ENCODE data around the gene TANC1. TPM values are rescaled to one million over a fixed set of nuclear protein-coding genes. Genes with fewer than 3 reads are reported as not detected.

Gene TANC1
- total RNA-seq, 5 donors from 2014 or later (not counting 1 experiment from before 2014, with no cell fraction given): 0.26 to 0.61 (median 0.50) TPM

GRCh38 chr2:159160412-159160811 is 192.0 kb downstream of the TANC1 start:
- WGBS (ENCODE audit: insufficient coverage): 85% methylated on average over 4 of the region's 4 CpGs
- Histone ChIP-seq H3K9me3 (no peaks in the 10 kb centered on the region), H3K4me3 (ENCODE audit: control insufficient read depth in 1 of 2, extremely low read depth in 1 of 2, low read length in 1 of 2) (no peak overlapping the region), H3K27me3 (replicated peaks in 1 of 2; ENCODE audit: control insufficient read depth in 2 of 2, extremely low read depth in 1 of 2, insufficient read depth in 2 of 2, low read length in 1 of 2) (peaks cover 0 to 7% of the 10 kb centered on the region in 2 experiments), H3K36me3 (ENCODE audit: control insufficient read depth in 2 of 2, extremely low read depth in 1 of 2, insufficient read depth in 1 of 2, low read length in 1 of 2) (no peaks in the 10 kb centered on the region), H3K27ac (ENCODE audit: low read length) (no peak overlapping the region), H3K4me1 (ENCODE audit: control insufficient read depth in 1 of 2, extremely low read depth in 1 of 2, insufficient read depth in 2 of 2, low read length in 2 of 2) (peaks cover 5 to 7% of the 10 kb centered on the region in 2 experiments)
- ChIA-PET CTCF (no interaction called here), POLR2A (no interaction called here)
- Mint-ChIP-seq H3K36me3 (no peaks in the 10 kb centered on the region), H3K4me1 (peaks cover 14 to 42% (median 19%) of the 10 kb centered on the region in 3 donors), H3K9me3 (no peaks in the 10 kb centered on the region), H3K27ac (no peak overlapping the region), H3K4me3 (no peak overlapping the region), H3K27me3 (peaks cover 0 to 2% of the 10 kb centered on the region in 2 donors)
- no peak for DNase-seq
- no peak for ATAC-seq (replicated peaks in 1 of 4)

GRCh38 chr2:159160954-159161353 is 192.5 kb downstream of the TANC1 start:
- ATAC-seq (replicated peaks in 1 of 4): no peak
- H3K4me1 ChIP-seq (ENCODE audit: control insufficient read depth in 1 of 2, extremely low read depth in 1 of 2, insufficient read depth in 2 of 2, low read length in 2 of 2): peaks cover 5% of the 10 kb centered on the region in 2 experiments
- DNase-seq: no peak
- ChIA-PET CTCF (no interaction called here), POLR2A (no interaction called here)
- H3K27ac Mint-ChIP-seq: no peak overlapping the region
- no peaks in the 10 kb centered on the region for H3K9me3 ChIP-seq
- no peaks in the 10 kb centered on the region for H3K9me3 Mint-ChIP-seq
- H3K27me3 ChIP-seq (replicated peaks in 1 of 2; ENCODE audit: control insufficient read depth in 2 of 2, extremely low read depth in 1 of 2, insufficient read depth in 2 of 2, low read length in 1 of 2): peaks cover 0 to 7% of the 10 kb centered on the region in 2 experiments
- WGBS (ENCODE audit: insufficient coverage): 49% methylated on average over 2 of the region's 3 CpGs
- H3K4me3 Mint-ChIP-seq: no peak overlapping the region
- H3K27ac ChIP-seq (ENCODE audit: low read length): no peak overlapping the region
- no peaks in the 10 kb centered on the region for H3K36me3 Mint-ChIP-seq
- peaks cover 0 to 2% of the 10 kb centered on the region in 2 donors for H3K27me3 Mint-ChIP-seq
- H3K36me3 ChIP-seq (ENCODE audit: control insufficient read depth in 2 of 2, extremely low read depth in 1 of 2, insufficient read depth in 1 of 2, low read length in 1 of 2): no peaks in the 10 kb centered on the region
- no peak overlapping the region for H3K4me3 ChIP-seq (ENCODE audit: control insufficient read depth in 1 of 2, extremely low read depth in 1 of 2, low read length in 1 of 2)
- H3K4me1 Mint-ChIP-seq: peaks cover 14 to 38% (median 19%) of the 10 kb centered on the region in 3 donors

GRCh38 chr2:159163930-159164329 is 195.5 kb downstream of the TANC1 start:
- H3K27me3 ChIP-seq (replicated peaks in 1 of 2; ENCODE audit: control insufficient read depth in 2 of 2, extremely low read depth in 1 of 2, insufficient read depth in 2 of 2, low read length in 1 of 2): no peaks in the 10 kb centered on the region
- H3K4me3 ChIP-seq (ENCODE audit: control insufficient read depth in 1 of 2, extremely low read depth in 1 of 2, low read length in 1 of 2): no peak overlapping the region
- no peak overlapping the region for H3K27ac Mint-ChIP-seq
- H3K4me1 Mint-ChIP-seq: peaks cover 11 to 21% (median 13%) of the 10 kb centered on the region in 3 donors
- H3K4me1 ChIP-seq (ENCODE audit: control insufficient read depth in 1 of 2, extremely low read depth in 1 of 2, insufficient read depth in 2 of 2, low read length in 2 of 2): peaks cover 0 to 5% of the 10 kb centered on the region in 2 experiments
- no peaks in the 10 kb centered on the region for H3K27me3 Mint-ChIP-seq
- no peaks in the 10 kb centered on the region for H3K36me3 Mint-ChIP-seq
- DNase-seq (no peak), ATAC-seq (replicated peaks in 1 of 4) (no peak)
- no peaks in the 10 kb centered on the region for H3K9me3 Mint-ChIP-seq
- no peaks in the 10 kb centered on the region for H3K36me3 ChIP-seq (ENCODE audit: control insufficient read depth in 2 of 2, extremely low read depth in 1 of 2, insufficient read depth in 1 of 2, low read length in 1 of 2)
- 39% methylated on average over 4 of the region's 6 CpGs for WGBS (ENCODE audit: insufficient coverage)
- H3K27ac ChIP-seq (ENCODE audit: low read length): no peak overlapping the region
- no peaks in the 10 kb centered on the region for H3K9me3 ChIP-seq
- no peak overlapping the region for H3K4me3 Mint-ChIP-seq
- POLR2A ChIA-PET: no interaction called here
- CTCF ChIA-PET: no interaction called here

GRCh38 chr2:159164457-159164911 is 196.0 kb downstream of the TANC1 start:
- no peaks in the 10 kb centered on the region for H3K9me3 ChIP-seq
- H3K36me3 ChIP-seq (ENCODE audit: control insufficient read depth in 2 of 2, extremely low read depth in 1 of 2, insufficient read depth in 1 of 2, low read length in 1 of 2): no peaks in the 10 kb centered on the region
- ATAC-seq (replicated peaks in 1 of 4) (no peak), DNase-seq (no peak)
- peaks cover 11 to 21% (median 13%) of the 10 kb centered on the region in 3 donors for H3K4me1 Mint-ChIP-seq
- H3K27me3 Mint-ChIP-seq: no peaks in the 10 kb centered on the region
- no peaks in the 10 kb centered on the region for H3K9me3 Mint-ChIP-seq
- H3K4me3 ChIP-seq (ENCODE audit: control insufficient read depth in 1 of 2, extremely low read depth in 1 of 2, low read length in 1 of 2): no peak overlapping the region
- H3K4me3 Mint-ChIP-seq: no peak overlapping the region
- H3K27ac ChIP-seq (ENCODE audit: low read length): no peak overlapping the region
- no peaks in the 10 kb centered on the region for H3K27me3 ChIP-seq (replicated peaks in 1 of 2; ENCODE audit: control insufficient read depth in 2 of 2, extremely low read depth in 1 of 2, insufficient read depth in 2 of 2, low read length in 1 of 2)
- WGBS (ENCODE audit: insufficient coverage): 80% methylated on average over 1 of the region's 3 CpGs
- H3K4me1 ChIP-seq (ENCODE audit: control insufficient read depth in 1 of 2, extremely low read depth in 1 of 2, insufficient read depth in 2 of 2, low read length in 2 of 2): peaks cover 0 to 5% of the 10 kb centered on the region in 2 experiments
- ChIA-PET POLR2A (no interaction called here), CTCF (interaction anchor here in 1 of 2 donors (0.6 kb wide), 1 partner anchor 28 kb away, joined by 5 read pairs; no protein-coding TSS in a partner anchor)
- H3K27ac Mint-ChIP-seq: no peak overlapping the region
- no peaks in the 10 kb centered on the region for H3K36me3 Mint-ChIP-seq

GRCh38 chr2:159165048-159165447 is 196.6 kb downstream of the TANC1 start:
- no peak overlapping the region for H3K4me3 ChIP-seq (ENCODE audit: control insufficient read depth in 1 of 2, extremely low read depth in 1 of 2, low read length in 1 of 2)
- no peak for ATAC-seq (replicated peaks in 1 of 4)
- POLR2A ChIA-PET: no interaction called here

GRCh38 chr2:159168707-159169106 is 200.3 kb downstream of the TANC1 start:
- Mint-ChIP-seq H3K4me1 (peaks cover 0 to 4% (median 0%) of the 10 kb centered on the region in 3 donors), H3K9me3 (no peaks in the 10 kb centered on the region), H3K36me3 (no peaks in the 10 kb centered on the region), H3K4me3 (no peak overlapping the region), H3K27ac (no peak overlapping the region), H3K27me3 (no peaks in the 10 kb centered on the region)
- Histone ChIP-seq H3K4me1 (ENCODE audit: control insufficient read depth in 1 of 2, extremely low read depth in 1 of 2, insufficient read depth in 2 of 2, low read length in 2 of 2) (no peaks in the 10 kb centered on the region), H3K9me3 (no peaks in the 10 kb centered on the region), H3K36me3 (ENCODE audit: control insufficient read depth in 2 of 2, extremely low read depth in 1 of 2, insufficient read depth in 1 of 2, low read length in 1 of 2) (no peaks in the 10 kb centered on the region), H3K4me3 (ENCODE audit: control insufficient read depth in 1 of 2, extremely low read depth in 1 of 2, low read length in 1 of 2) (no peak overlapping the region), H3K27ac (ENCODE audit: low read length) (no peak overlapping the region), H3K27me3 (replicated peaks in 1 of 2; ENCODE audit: control insufficient read depth in 2 of 2, extremely low read depth in 1 of 2, insufficient read depth in 2 of 2, low read length in 1 of 2) (no peaks in the 10 kb centered on the region)
- ChIA-PET POLR2A (no interaction called here), CTCF (no interaction called here)
- WGBS (ENCODE audit: insufficient coverage): no CpG with 5 or more reads among the region's 1 CpG
- ATAC-seq (replicated peaks in 1 of 4) (no peak), DNase-seq (no peak)

More at GRCh38 chr2:159165048-159165447, 196.6 kb downstream of the TANC1 start:
- H3K9me3 ChIP-seq: no peaks in the 10 kb centered on the region
- WGBS (ENCODE audit: insufficient coverage): 89% methylated on average over 4 of the region's 4 CpGs
- no peaks in the 10 kb centered on the region for H3K27me3 ChIP-seq (replicated peaks in 1 of 2; ENCODE audit: control insufficient read depth in 2 of 2, extremely low read depth in 1 of 2, insufficient read depth in 2 of 2, low read length in 1 of 2)
- H3K4me1 ChIP-seq (ENCODE audit: control insufficient read depth in 1 of 2, extremely low read depth in 1 of 2, insufficient read depth in 2 of 2, low read length in 2 of 2): peaks cover 0 to 5% of the 10 kb centered on the region in 2 experiments
- no peak overlapping the region for H3K27ac Mint-ChIP-seq
- H3K4me3 Mint-ChIP-seq: no peak overlapping the region
- CTCF ChIA-PET: no interaction called here
- no peaks in the 10 kb centered on the region for H3K36me3 ChIP-seq (ENCODE audit: control insufficient read depth in 2 of 2, extremely low read depth in 1 of 2, insufficient read depth in 1 of 2, low read length in 1 of 2)
- no peaks in the 10 kb centered on the region for H3K36me3 Mint-ChIP-seq
- no peak for DNase-seq
- H3K27me3 Mint-ChIP-seq: no peaks in the 10 kb centered on the region
- H3K4me1 Mint-ChIP-seq: peaks cover 11 to 21% (median 13%) of the 10 kb centered on the region in 3 donors
- no peaks in the 10 kb centered on the region for H3K9me3 Mint-ChIP-seq
- H3K27ac ChIP-seq (ENCODE audit: low read length): no peak overlapping the region

GRCh38 chr2:159169187-159169586 is 200.7 kb downstream of the TANC1 start:
- Histone ChIP-seq H3K27me3 (replicated peaks in 1 of 2; ENCODE audit: control insufficient read depth in 2 of 2, extremely low read depth in 1 of 2, insufficient read depth in 2 of 2, low read length in 1 of 2) (no peaks in the 10 kb centered on the region), H3K27ac (ENCODE audit: low read length) (no peak overlapping the region), H3K9me3 (no peaks in the 10 kb centered on the region), H3K36me3 (ENCODE audit: control insufficient read depth in 2 of 2, extremely low read depth in 1 of 2, insufficient read depth in 1 of 2, low read length in 1 of 2) (no peaks in the 10 kb centered on the region), H3K4me3 (ENCODE audit: control insufficient read depth in 1 of 2, extremely low read depth in 1 of 2, low read length in 1 of 2) (no peak overlapping the region), H3K4me1 (ENCODE audit: control insufficient read depth in 1 of 2, extremely low read depth in 1 of 2, insufficient read depth in 2 of 2, low read length in 2 of 2) (no peaks in the 10 kb centered on the region)
- ChIA-PET POLR2A (no interaction called here), CTCF (interaction anchor here in 1 of 2 donors (0.7 kb wide), 1 partner anchor 226 kb away, joined by 3 read pairs; no protein-coding TSS in a partner anchor)
- no peak for ATAC-seq (replicated peaks in 1 of 4)
- 87% methylated on average over 6 of the region's 6 CpGs for WGBS (ENCODE audit: insufficient coverage)
- no peak for DNase-seq
- no peaks in the 10 kb centered on the region for H3K36me3 Mint-ChIP-seq
- H3K27me3 Mint-ChIP-seq: no peaks in the 10 kb centered on the region
- no peaks in the 10 kb centered on the region for H3K4me1 Mint-ChIP-seq
- no peaks in the 10 kb centered on the region for H3K9me3 Mint-ChIP-seq
- H3K4me3 Mint-ChIP-seq: no peak overlapping the region
- no peak overlapping the region for H3K27ac Mint-ChIP-seq

Data from T-cell (primary cell).